Measurements from ENCODE around the gene ISOC2. TPM values are rescaled to one million over a fixed set of nuclear protein-coding genes. Genes with fewer than 3 reads are reported as not detected.

The ISOC2 gene
- polyA plus RNA-seq, 3 donors = 14.8 to 20.2 (median 14.9) TPM

GRCh38 chr19:55481794-55482155 is 20.3 kb upstream of the ISOC2 start:
- H3K4me1 Mint-ChIP-seq = peaks cover 34% of the 10 kb centered on the region
- H3K9me3 Mint-ChIP-seq = peaks cover 0 to 2% (median 0%) of the 10 kb centered on the region in 7 donors
- H3K27me3 ChIP-seq (ENCODE audit: control insufficient read depth in 2 of 2, insufficient read depth in 2 of 2, low read length in 2 of 2) = no peaks in the 10 kb centered on the region
- H4K20me1 ChIP-seq (ENCODE audit: insufficient read depth, low read length) = peaks cover 47% of the 10 kb centered on the region
- peaks cover 19 to 24% of the 10 kb centered on the region in 2 donors for H3K36me3 Mint-ChIP-seq
- intact Hi-C loops (cut with micrococcal nuclease) = no loop called here
- H3K36me3 ChIP-seq (replicated peaks in 1 of 2; ENCODE audit: control insufficient read depth in 1 of 2, insufficient read depth in 2 of 2, low read length in 2 of 2) = peaks cover 16 to 25% of the 10 kb centered on the region in 2 donors
- no peak overlapping the region for H3K9ac ChIP-seq (ENCODE audit: insufficient read depth, low read length, poor library complexity, severe bottlenecking)
- no peak for TF ChIP-seq CTCF (IDR thresholded peaks at IDR 0.05)
- peaks cover 23% of the 10 kb centered on the region for H3K79me2 ChIP-seq (ENCODE audit: insufficient read depth, low read length)
- H3K4me3 ChIP-seq (replicated peaks in 1 of 3; ENCODE audit: low read depth in 2 of 3, low read length in 3 of 3) = no peak overlapping the region
- H3K27ac Mint-ChIP-seq = no peak overlapping the region
- no peak overlapping the region for H2AFZ ChIP-seq (ENCODE audit: insufficient read depth, low read depth, low read length, poor library complexity, severe bottlenecking)
- H3K27me3 Mint-ChIP-seq (ENCODE audit: low read depth in 3 of 3) = peaks cover 2 to 20% (median 7%) of the 10 kb centered on the region in 3 donors
- no peak overlapping the region for H3K27ac ChIP-seq (ENCODE audit: low read depth in 1 of 2, low read length in 2 of 2)
- 96% methylated on average over 11 of the region's 40 CpGs for WGBS (ENCODE audit: insufficient coverage)
- H3K4me1 ChIP-seq (ENCODE audit: control insufficient read depth in 1 of 2, insufficient read depth in 2 of 2, low read length in 2 of 2) = peaks cover 23 to 32% of the 10 kb centered on the region in 2 donors
- no peak for DNase-seq
- H3K4me2 ChIP-seq (replicated peaks; ENCODE audit: extremely low read depth, low read length, poor library complexity, severe bottlenecking) = no peak overlapping the region
- H3K9me3 ChIP-seq (replicated peaks in 1 of 2; ENCODE audit: control insufficient read depth in 1 of 2, insufficient read depth in 1 of 2, low read length in 2 of 2) = no peaks in the 10 kb centered on the region
- H3K4me3 Mint-ChIP-seq = no peak overlapping the region

- Mint-ChIP-seq H3K27me3 (ENCODE audit: low read depth in 3 of 3) (peaks cover 2 to 20% (median 7%) of the 10 kb centered on the region in 3 donors), H3K36me3 (peaks cover 19 to 24% of the 10 kb centered on the region in 2 donors), H3K27ac (peak overlapping the region in 1 of 7 donors; percentile 48), H3K9me3 (peaks cover 0 to 2% (median 0%) of the 10 kb centered on the region in 7 donors), H3K4me1 (peaks cover 34% of the 10 kb centered on the region), H3K4me3 (no peak overlapping the region)
- peaks cover 23 to 32% of the 10 kb centered on the region in 2 donors for H3K4me1 ChIP-seq (ENCODE audit: control insufficient read depth in 1 of 2, insufficient read depth in 2 of 2, low read length in 2 of 2)
- H3K27me3 ChIP-seq (ENCODE audit: control insufficient read depth in 2 of 2, insufficient read depth in 2 of 2, low read length in 2 of 2) = no peaks in the 10 kb centered on the region
- H4K20me1 ChIP-seq (ENCODE audit: insufficient read depth, low read length) = peaks cover 47% of the 10 kb centered on the region
- H2AFZ ChIP-seq (ENCODE audit: insufficient read depth, low read depth, low read length, poor library complexity, severe bottlenecking) = no peak overlapping the region
- peaks cover 23% of the 10 kb centered on the region for H3K79me2 ChIP-seq (ENCODE audit: insufficient read depth, low read length)
- H3K9ac ChIP-seq (ENCODE audit: insufficient read depth, low read length, poor library complexity, severe bottlenecking) = no peak overlapping the region
- no peak for DNase-seq
- TF ChIP-seq CTCF (IDR thresholded peaks at IDR 0.05) = no peak
- no peaks in the 10 kb centered on the region for H3K9me3 ChIP-seq (replicated peaks in 1 of 2; ENCODE audit: control insufficient read depth in 1 of 2, insufficient read depth in 1 of 2, low read length in 2 of 2)
- WGBS (ENCODE audit: insufficient coverage) = 98% methylated on average over 42 of the region's 52 CpGs
- H3K36me3 ChIP-seq (replicated peaks in 1 of 2; ENCODE audit: control insufficient read depth in 1 of 2, insufficient read depth in 2 of 2, low read length in 2 of 2) = peaks cover 16 to 25% of the 10 kb centered on the region in 2 donors
- intact Hi-C loops (cut with micrococcal nuclease) = no loop called here
- no peak overlapping the region for H3K4me3 ChIP-seq (replicated peaks in 1 of 3; ENCODE audit: low read depth in 2 of 3, low read length in 3 of 3)
- no peak overlapping the region for H3K4me2 ChIP-seq (replicated peaks; ENCODE audit: extremely low read depth, low read length, poor library complexity, severe bottlenecking)
- H3K27ac ChIP-seq (ENCODE audit: low read depth in 1 of 2, low read length in 2 of 2) = no peak overlapping the region
Measured at GRCh38 chr19:55481148-55481793, 19.8 kb upstream of the ISOC2 start.
